Measurements from ENCODE around the gene GPR173. TPM values are rescaled to one million over a fixed set of nuclear protein-coding genes. Genes with fewer than 3 reads are reported as not detected.

GPR173 gene
- total and polyA plus RNA-seq, 2 donors from 2014 or later: 1.7 to 5.4 TPM

- intact Hi-C loops (cut with DNase I): no loop called here
- FAIRE-seq: no peak
Observed at GRCh38 chrX:53055244-53055849, 6.8 kb downstream of the GPR173 start.

GRCh38 chrX:53056292-53056691, 7.7 kb downstream of the GPR173 start:
- H3K36me3 ChIP-seq (ENCODE audit: control insufficient read depth in 2 of 3, insufficient read depth in 3 of 3, low read length in 3 of 3): no peaks in the 10 kb centered on the region
- FAIRE-seq: no peak
- DNase-seq: no peak
- intact Hi-C loops (cut with DNase I): no loop called here
- no peak overlapping the region for H3K27ac ChIP-seq (ENCODE audit: low read depth in 2 of 2, low read length in 2 of 2)
- peaks cover 17% of the 10 kb centered on the region for H3K27me3 ChIP-seq (ENCODE audit: control insufficient read depth, insufficient read depth, low read length)
- no peak overlapping the region for H3K4me3 ChIP-seq (ENCODE audit: low read length in 3 of 3)
- H3K9me3 ChIP-seq (ENCODE audit: control insufficient read depth in 2 of 3, insufficient read depth in 1 of 3, low read length in 3 of 3): peaks cover 0 to 1% (median 0%) of the 10 kb centered on the region in 3 donors
- H3K9ac ChIP-seq (ENCODE audit: low read length in 3 of 3): no peak overlapping the region
- no peak for TF ChIP-seq CTCF (IDR thresholded peaks at IDR 0.05; ENCODE audit: borderline replicate concordance, extremely low read depth, insufficient read depth)
- H3K4me1 ChIP-seq (ENCODE audit: control insufficient read depth in 2 of 3, insufficient read depth in 2 of 3, low read depth in 1 of 3, low read length in 3 of 3): no peaks in the 10 kb centered on the region

More at GRCh38 chrX:53055244-53055849, 6.8 kb downstream of the GPR173 start:
- H3K9ac ChIP-seq (ENCODE audit: low read length in 3 of 3): no peak overlapping the region
- H3K27ac ChIP-seq (ENCODE audit: low read depth in 2 of 2, low read length in 2 of 2): no peak overlapping the region
- H3K36me3 ChIP-seq (ENCODE audit: control insufficient read depth in 2 of 3, insufficient read depth in 3 of 3, low read length in 3 of 3): no peaks in the 10 kb centered on the region
- H3K4me1 ChIP-seq (ENCODE audit: control insufficient read depth in 2 of 3, insufficient read depth in 2 of 3, low read depth in 1 of 3, low read length in 3 of 3): no peaks in the 10 kb centered on the region
- TF ChIP-seq CTCF (IDR thresholded peaks at IDR 0.05; ENCODE audit: borderline replicate concordance, extremely low read depth, insufficient read depth): no peak
- no peak for DNase-seq
- no peak overlapping the region for H3K4me3 ChIP-seq (ENCODE audit: low read length in 3 of 3)
- H3K27me3 ChIP-seq (ENCODE audit: control insufficient read depth, insufficient read depth, low read length): peaks cover 15% of the 10 kb centered on the region
- H3K9me3 ChIP-seq (ENCODE audit: control insufficient read depth in 2 of 3, insufficient read depth in 1 of 3, low read length in 3 of 3): peaks cover 0 to 1% (median 0%) of the 10 kb centered on the region in 3 donors

GRCh38 chrX:53065104-53065503, 16.5 kb downstream of the GPR173 start:
- Histone ChIP-seq H3K4me3 (ENCODE audit: low read length in 3 of 3) (no peak overlapping the region), H3K9ac (ENCODE audit: low read length in 3 of 3) (no peak overlapping the region), H3K9me3 (ENCODE audit: control insufficient read depth in 2 of 3, insufficient read depth in 1 of 3, low read length in 3 of 3) (no peaks in the 10 kb centered on the region), H3K4me1 (ENCODE audit: control insufficient read depth in 2 of 3, insufficient read depth in 2 of 3, low read depth in 1 of 3, low read length in 3 of 3) (no peaks in the 10 kb centered on the region), H3K36me3 (ENCODE audit: control insufficient read depth in 2 of 3, insufficient read depth in 3 of 3, low read length in 3 of 3) (no peaks in the 10 kb centered on the region), H3K27me3 (ENCODE audit: control insufficient read depth, insufficient read depth, low read length) (peaks cover 3% of the 10 kb centered on the region), H3K27ac (ENCODE audit: low read depth in 2 of 2, low read length in 2 of 2) (no peak overlapping the region)
- intact Hi-C loops (cut with DNase I): no loop called here
- no peak for TF ChIP-seq CTCF (IDR thresholded peaks at IDR 0.05; ENCODE audit: borderline replicate concordance, extremely low read depth, insufficient read depth)
- FAIRE-seq: no peak
- no peak for DNase-seq

- no peak for TF ChIP-seq CTCF (IDR thresholded peaks at IDR 0.05; ENCODE audit: borderline replicate concordance, extremely low read depth, insufficient read depth)
- H3K4me3 ChIP-seq (ENCODE audit: low read length in 3 of 3): no peak overlapping the region
- H3K36me3 ChIP-seq (ENCODE audit: control insufficient read depth in 2 of 3, insufficient read depth in 3 of 3, low read length in 3 of 3): no peaks in the 10 kb centered on the region
- H3K4me1 ChIP-seq (ENCODE audit: control insufficient read depth in 2 of 3, insufficient read depth in 2 of 3, low read depth in 1 of 3, low read length in 3 of 3): peaks cover 0 to 3% (median 0%) of the 10 kb centered on the region in 3 donors
- FAIRE-seq (no peak), DNase-seq (no peak)
- no peak overlapping the region for H3K9ac ChIP-seq (ENCODE audit: low read length in 3 of 3)
- H3K9me3 ChIP-seq (ENCODE audit: control insufficient read depth in 2 of 3, insufficient read depth in 1 of 3, low read length in 3 of 3): no peaks in the 10 kb centered on the region
- H3K27ac ChIP-seq (ENCODE audit: low read depth in 2 of 2, low read length in 2 of 2): no peak overlapping the region
- H3K27me3 ChIP-seq (ENCODE audit: control insufficient read depth, insufficient read depth, low read length): peaks cover 6% of the 10 kb centered on the region
- intact Hi-C loops (cut with DNase I): no loop called here
Observed at GRCh38 chrX:53071064-53071463, 22.5 kb downstream of the GPR173 start.

All from kidney (tissue), 14 donors.